Activated CD8-positive, alpha-beta T cell treated with anti-CD3 and anti-CD28 coated beads, Interleukin-2, amount 10 ng/mL, durations not matched to agents 7 days and 5 days (primary cell): ENCODE results near the gene TOR1B. TPM values are rescaled to one million over a fixed set of nuclear protein-coding genes. Genes with fewer than 3 reads are reported as not detected.
A peak's percentile ranks its signal among the peaks of the same experiment; 100 is the strongest.
"Not testable (repeated sequence)": the region's sequence is repeated elsewhere in the genome, so short reads cannot be mapped to it uniquely, and the experiment has no call there.

Source experiments
- ATAC-seq: fragments of 150-1000 bp; cut with Tn5 transposase; one replicate; pipeline ENCODE4 v1.10.0; 2021; ENCODE audit warnings: moderate library complexity
- CTCF ChIA-PET: fragments of 350-600 bp; sonication (Branson Sonifier 250); formaldehyde crosslinking; loops from one replicate; lab custom pipeline; 2021; ENCODE audit warnings: antibody characterized with exemption; lab: Charles Lee
- POLR2A ChIA-PET: fragments of 350-600 bp; sonication (Branson Sonifier 250); formaldehyde crosslinking; loops from one replicate; lab custom pipeline; 2021; ENCODE audit warnings: antibody characterized with exemption; lab: Charles Lee
- DNase-seq: peaks from one replicate; pipeline ENCODE4 v3.0.0-alpha.2; 2020
- H3K27ac Mint-ChIP-seq: one replicate; pipeline ENCODE4 v1.8.0; 2021; ENCODE audit warnings: mild to moderate bottlenecking, mixed read lengths
- H3K27me3 Mint-ChIP-seq: one replicate; pipeline ENCODE4 v1.8.0; 2021; ENCODE audit warnings: low read depth, mixed read lengths
- H3K36me3 Mint-ChIP-seq: one replicate; pipeline ENCODE4 v1.8.0; 2021; ENCODE audit warnings: low read depth, mixed read lengths
- H3K4me1 Mint-ChIP-seq: one replicate; pipeline ENCODE4 v1.8.0; 2021; ENCODE audit warnings: low read depth, mixed read lengths
- H3K4me3 Mint-ChIP-seq: one replicate; pipeline ENCODE4 v1.8.0; 2021; ENCODE audit warnings: mild to moderate bottlenecking, mixed read lengths
- H3K9me3 Mint-ChIP-seq: one replicate; pipeline ENCODE4 v1.8.0; 2022; ENCODE audit warnings: mixed read lengths; ENCODE audit not compliant: insufficient read depth
- total RNA-seq, 2 experiments: library from RNA; stranded (reverse); gene quantifications; one replicate each; pipeline ENCODE4 v1.2.3, GENCODE V29; 2021

TOR1B gene
- total RNA-seq, 2 experiments from 2014 or later = 22.1 to 24.4 TPM

GRCh38 chr9:129794549-129794948 lies 8.4 kb upstream of the TOR1B start:
- Mint-ChIP-seq H3K27me3 (peaks cover 5% of the 10 kb centered on the region), H3K4me1 (peaks cover 10% of the 10 kb centered on the region), H3K27ac (no peak overlapping the region), H3K4me3 (no peak overlapping the region), H3K36me3 (no peaks in the 10 kb centered on the region), H3K9me3 (no peaks in the 10 kb centered on the region)
- ChIA-PET CTCF (interaction anchor here (1.5 kb wide), 1 partner anchor 68 kb away, joined by 6 read pairs; no protein-coding TSS in a partner anchor), POLR2A (no interaction called here)
- no peak for DNase-seq
- ATAC-seq = no peak

GRCh38 chr9:129796029-129796428 lies 7.0 kb upstream of the TOR1B start:
- H3K9me3 Mint-ChIP-seq, ATAC-seq, H3K36me3 Mint-ChIP-seq, H3K27me3 Mint-ChIP-seq, CTCF ChIA-PET, DNase-seq, H3K27ac Mint-ChIP-seq, H3K4me1 Mint-ChIP-seq, H3K4me3 Mint-ChIP-seq: not testable (repeated sequence)
- POLR2A ChIA-PET = interaction anchor here (0.8 kb wide), 1 partner anchor 10 kb away, joined by 3 read pairs; no protein-coding TSS in a partner anchor

- ChIA-PET CTCF (interaction anchor here (1.2 to 1.7 kb wide), 2 partner anchors 9 to 14 kb away, joined by 3 to 10 read pairs; no protein-coding TSS in a partner anchor), POLR2A (no interaction called here)
- Mint-ChIP-seq H3K27ac (no peak overlapping the region), H3K36me3 (peaks cover 2% of the 10 kb centered on the region), H3K4me1 (peaks cover 12% of the 10 kb centered on the region), H3K27me3 (peaks cover 5% of the 10 kb centered on the region), H3K9me3 (no peaks in the 10 kb centered on the region), H3K4me3 (no peak overlapping the region)
- ATAC-seq (no peak), DNase-seq (no peak)
Measured at GRCh38 chr9:129798973-129799372, 4.0 kb upstream of the TOR1B start.

- ATAC-seq = no peak
- POLR2A ChIA-PET = no interaction called here
- no peak for DNase-seq
- peak overlapping the region; percentile 5 for H3K27ac Mint-ChIP-seq
- CTCF ChIA-PET = interaction anchor here (1.0 to 1.1 kb wide), 2 partner anchors 18 to 63 kb away, joined by 3 to 4 read pairs; no protein-coding TSS in a partner anchor
- peak overlapping the region; percentile 54 for H3K4me3 Mint-ChIP-seq
- no peaks in the 10 kb centered on the region for H3K9me3 Mint-ChIP-seq
- H3K4me1 Mint-ChIP-seq = peaks cover 32% of the 10 kb centered on the region
- no peaks in the 10 kb centered on the region for H3K27me3 Mint-ChIP-seq
- H3K36me3 Mint-ChIP-seq = peaks cover 19% of the 10 kb centered on the region
Measured at GRCh38 chr9:129801504-129801903, 1.5 kb upstream of the TOR1B start.

- ChIA-PET CTCF (interaction anchor here (0.7 to 1.4 kb wide), 4 partner anchors 13 to 665 kb away, joined by 3 to 4 read pairs (median 3); no protein-coding TSS in a partner anchor), POLR2A (interaction anchor here (0.6 to 1.1 kb wide), 3 partner anchors 35 to 177 kb away, joined by 3 read pairs; no protein-coding TSS in a partner anchor)
- ATAC-seq (peak; percentile 2), DNase-seq (no peak)
- Mint-ChIP-seq H3K9me3 (no peaks in the 10 kb centered on the region), H3K27me3 (no peaks in the 10 kb centered on the region), H3K27ac (peak overlapping the region; percentile 84), H3K4me3 (peak overlapping the region; percentile 87), H3K4me1 (peaks cover 35% of the 10 kb centered on the region), H3K36me3 (peaks cover 31% of the 10 kb centered on the region)
Measured at GRCh38 chr9:129803676-129804060, 684 bp downstream of the TOR1B start.

- ATAC-seq = no peak
- H3K4me3 Mint-ChIP-seq = no peak overlapping the region
- H3K4me1 Mint-ChIP-seq = peaks cover 41% of the 10 kb centered on the region
- no peaks in the 10 kb centered on the region for H3K27me3 Mint-ChIP-seq
- ChIA-PET CTCF (no interaction called here), POLR2A (no interaction called here)
- peak overlapping the region; percentile 41 for H3K27ac Mint-ChIP-seq
- no peak for DNase-seq
- peaks cover 55% of the 10 kb centered on the region for H3K36me3 Mint-ChIP-seq
- H3K9me3 Mint-ChIP-seq = no peaks in the 10 kb centered on the region
Measured at GRCh38 chr9:129806061-129806460, 3.1 kb downstream of the TOR1B start.

- ChIA-PET CTCF (no interaction called here), POLR2A (interaction anchor here (1.0 to 1.6 kb wide), 2 partner anchors 9 to 25 kb away, joined by 3 to 8 read pairs; no protein-coding TSS in a partner anchor)
- Mint-ChIP-seq H3K36me3 (peaks cover 72% of the 10 kb centered on the region), H3K4me1 (peaks cover 27% of the 10 kb centered on the region), H3K4me3 (no peak overlapping the region), H3K27ac (no peak overlapping the region), H3K9me3 (no peaks in the 10 kb centered on the region), H3K27me3 (no peaks in the 10 kb centered on the region)
- no peak for DNase-seq
- no peak for ATAC-seq
Measured at GRCh38 chr9:129809346-129809745, 6.4 kb downstream of the TOR1B start.

- Mint-ChIP-seq H3K36me3 (peaks cover 73% of the 10 kb centered on the region), H3K27ac (no peak overlapping the region), H3K4me1 (peaks cover 25% of the 10 kb centered on the region), H3K4me3 (no peak overlapping the region), H3K27me3 (no peaks in the 10 kb centered on the region), H3K9me3 (no peaks in the 10 kb centered on the region)
- no peak for ATAC-seq
- CTCF ChIA-PET = no interaction called here
- POLR2A ChIA-PET = interaction anchor here (1.0 to 1.6 kb wide), 2 partner anchors 8 to 25 kb away, joined by 3 to 8 read pairs; no protein-coding TSS in a partner anchor
- DNase-seq = no peak
Measured at GRCh38 chr9:129810116-129810515, 7.1 kb downstream of the TOR1B start.

- H3K4me1 Mint-ChIP-seq = peaks cover 18% of the 10 kb centered on the region
- H3K9me3 Mint-ChIP-seq = no peaks in the 10 kb centered on the region
- no peak overlapping the region for H3K4me3 Mint-ChIP-seq
- DNase-seq (no peak), ATAC-seq (no peak)
- H3K27me3 Mint-ChIP-seq = no peaks in the 10 kb centered on the region
- no peak overlapping the region for H3K27ac Mint-ChIP-seq
- H3K36me3 Mint-ChIP-seq = peaks cover 75% of the 10 kb centered on the region
- CTCF ChIA-PET = interaction anchor here (0.9 to 1.1 kb wide), 3 partner anchors 68 to 186 kb away, joined by 3 to 4 read pairs (median 3); no protein-coding TSS in a partner anchor
- POLR2A ChIA-PET = interaction anchor here (1.3 kb wide), 1 partner anchor 24 kb away, joined by 4 read pairs; no protein-coding TSS in a partner anchor
Measured at GRCh38 chr9:129810788-129811187, 7.8 kb downstream of the TOR1B start.

GRCh38 chr9:129811967-129812363 lies 9.0 kb downstream of the TOR1B start:
- Mint-ChIP-seq H3K36me3 (peaks cover 76% of the 10 kb centered on the region), H3K27me3 (no peaks in the 10 kb centered on the region), H3K4me3 (no peak overlapping the region), H3K4me1 (peaks cover 11% of the 10 kb centered on the region), H3K9me3 (no peaks in the 10 kb centered on the region), H3K27ac (no peak overlapping the region)
- ChIA-PET CTCF (interaction anchor here (1.1 kb wide), 1 partner anchor 83 kb away, joined by 3 read pairs; no protein-coding TSS in a partner anchor), POLR2A (interaction anchor here (0.9 to 1.3 kb wide), 2 partner anchors 13 to 22 kb away, joined by 4 read pairs; no protein-coding TSS in a partner anchor)
- DNase-seq (no peak), ATAC-seq (no peak)

- no peaks in the 10 kb centered on the region for H3K9me3 Mint-ChIP-seq
- H3K4me1 Mint-ChIP-seq = peaks cover 12% of the 10 kb centered on the region
- CTCF ChIA-PET = no interaction called here
- H3K36me3 Mint-ChIP-seq = peaks cover 76% of the 10 kb centered on the region
- H3K4me3 Mint-ChIP-seq = no peak overlapping the region
- ATAC-seq (no peak), DNase-seq (no peak)
- no peak overlapping the region for H3K27ac Mint-ChIP-seq
- no peaks in the 10 kb centered on the region for H3K27me3 Mint-ChIP-seq
- POLR2A ChIA-PET = interaction anchor here (0.9 kb wide), 1 partner anchor 12 kb away, joined by 4 read pairs; no protein-coding TSS in a partner anchor
Measured at GRCh38 chr9:129812385-129812784, 9.4 kb downstream of the TOR1B start.

GRCh38 chr9:129813661-129814060 lies 10.7 kb downstream of the TOR1B start:
- H3K27ac Mint-ChIP-seq = no peak overlapping the region
- CTCF ChIA-PET = no interaction called here

More at GRCh38 chr9:129813661-129814060, 10.7 kb downstream of the TOR1B start:
- peaks cover 15% of the 10 kb centered on the region for H3K4me1 Mint-ChIP-seq
- H3K27me3 Mint-ChIP-seq = no peaks in the 10 kb centered on the region
- H3K4me3 Mint-ChIP-seq = no peak overlapping the region
- POLR2A ChIA-PET = no interaction called here
- H3K9me3 Mint-ChIP-seq = no peaks in the 10 kb centered on the region
- ATAC-seq (no peak), DNase-seq (no peak)
- peaks cover 78% of the 10 kb centered on the region for H3K36me3 Mint-ChIP-seq
